Breast epithelium (tissue), 3 donors: ENCODE measurements around the gene RBM41.

Experiments used
- POLR2A ChIP-seq: fragments of 450-650 bp; IDR thresholded peaks from one replicate; pipeline ENCODE4 v1.6.1; 2016; ENCODE audit warnings: antibody characterized with exemption, mild to moderate bottlenecking, moderate library complexity
- TF ChIP-seq, protein P1 (sequence below), 3 donors: fragments of 450-650 bp; IDR thresholded peaks; one replicate each; pipeline ENCODE4 v1.5.1; 2016 to 2017; ENCODE audit warnings: antibody characterized with exemption in 3 of 3, mild to moderate bottlenecking in 3 of 3, moderate library complexity in 3 of 3

DNA sequence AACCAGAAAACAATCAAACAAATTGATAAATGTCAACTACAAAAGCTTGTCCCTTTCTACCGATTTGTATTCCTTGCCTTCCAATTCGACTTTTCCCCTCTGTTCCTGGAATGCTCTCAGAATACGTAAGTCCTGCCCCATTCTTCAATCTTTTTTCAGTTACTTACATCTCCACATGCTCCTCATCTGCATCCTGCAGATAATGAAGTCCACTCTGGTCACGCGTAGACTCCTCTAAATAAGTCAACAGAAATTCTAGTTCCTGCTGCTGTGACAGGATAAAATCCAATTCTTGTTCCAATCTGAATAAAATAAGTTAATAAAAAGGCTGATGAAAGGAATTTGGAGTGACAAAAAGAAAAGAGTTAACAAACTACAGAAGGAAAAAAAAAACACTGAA, 34.4 kb upstream of the RBM41 start:
- TF ChIP-seq, protein P1, sequence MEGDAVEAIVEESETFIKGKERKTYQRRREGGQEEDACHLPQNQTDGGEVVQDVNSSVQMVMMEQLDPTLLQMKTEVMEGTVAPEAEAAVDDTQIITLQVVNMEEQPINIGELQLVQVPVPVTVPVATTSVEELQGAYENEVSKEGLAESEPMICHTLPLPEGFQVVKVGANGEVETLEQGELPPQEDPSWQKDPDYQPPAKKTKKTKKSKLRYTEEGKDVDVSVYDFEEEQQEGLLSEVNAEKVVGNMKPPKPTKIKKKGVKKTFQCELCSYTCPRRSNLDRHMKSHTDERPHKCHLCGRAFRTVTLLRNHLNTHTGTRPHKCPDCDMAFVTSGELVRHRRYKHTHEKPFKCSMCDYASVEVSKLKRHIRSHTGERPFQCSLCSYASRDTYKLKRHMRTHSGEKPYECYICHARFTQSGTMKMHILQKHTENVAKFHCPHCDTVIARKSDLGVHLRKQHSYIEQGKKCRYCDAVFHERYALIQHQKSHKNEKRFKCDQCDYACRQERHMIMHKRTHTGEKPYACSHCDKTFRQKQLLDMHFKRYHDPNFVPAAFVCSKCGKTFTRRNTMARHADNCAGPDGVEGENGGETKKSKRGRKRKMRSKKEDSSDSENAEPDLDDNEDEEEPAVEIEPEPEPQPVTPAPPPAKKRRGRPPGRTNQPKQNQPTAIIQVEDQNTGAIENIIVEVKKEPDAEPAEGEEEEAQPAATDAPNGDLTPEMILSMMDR (IDR thresholded peaks at IDR 0.05): no peak
- TF ChIP-seq POLR2A: no peak
